OCI-LY7 (cell line): ENCODE measurements around the gene SHISAL1. TPM values are rescaled to one million over a fixed set of nuclear protein-coding genes. Genes with fewer than 3 reads are reported as not detected.

Experiments used
- BruUV-seq: library from RNA; stranded (reverse); fragments of 400-500 nt; replicated peaks from 2 replicates; lab custom pipeline; 2021; lab: Mats Ljungman, UMichigan
- CTCF ChIA-PET: fragments of 300-600 bp; sonication (Branson Sonifier 250); formaldehyde crosslinking; loops from one replicate; lab custom pipeline; 2022; ENCODE audit warnings: antibody characterized with exemption; ENCODE audit not compliant: unreplicated experiment; lab: Charles Lee
- POLR2A ChIA-PET: fragments of 300-600 bp; sonication (Branson Sonifier 250); formaldehyde crosslinking; loops from one replicate; lab custom pipeline; 2022; ENCODE audit warnings: antibody characterized with exemption; lab: Charles Lee
- DNase-seq: peaks from one replicate; pipeline ENCODE4 v3.0.0-alpha.2; 2015; ENCODE audit warnings: low spot score
- H2AFZ ChIP-seq: fragments of 200-600 bp; sonication (generic), shearing (Covaris generic); 2 replicates; pipeline ENCODE4 v1.6.1; 2014; ENCODE audit warnings: mild to moderate bottlenecking, antibody characterized with exemption, low read length, moderate library complexity
- H3K27ac ChIP-seq: fragments of 200-600 bp; sonication (generic); 2 replicates; pipeline ENCODE4 v1.5.1; 2014; ENCODE audit warnings: mixed run types, low read depth, mild to moderate bottlenecking, moderate library complexity, low read length, inconsistent platforms; ENCODE audit not compliant: poor library complexity, severe bottlenecking
- H3K36me3 ChIP-seq: fragments of 200-600 bp; sonication (generic); 2 replicates; pipeline ENCODE4 v1.6.1; 2014; ENCODE audit warnings: mild to moderate bottlenecking, antibody characterized with exemption, low read length, moderate library complexity, mixed read lengths; ENCODE audit not compliant: insufficient read depth
- H3K4me1 ChIP-seq: fragments of 200-600 bp; sonication (generic); 2 replicates; pipeline ENCODE4 v1.5.1; 2014; ENCODE audit warnings: mild to moderate bottlenecking, low read length; ENCODE audit not compliant: insufficient read depth, poor library complexity, severe bottlenecking
- H3K4me2 ChIP-seq: fragments of 200-600 bp; sonication (generic); 2 replicates; pipeline ENCODE4 v1.6.1; 2014; ENCODE audit warnings: mild to moderate bottlenecking, low read length
- H3K4me3 ChIP-seq: fragments of 200-600 bp; sonication (generic); 2 replicates; pipeline ENCODE4 v1.5.1; 2014; ENCODE audit warnings: mild to moderate bottlenecking, low read depth, low read length; ENCODE audit not compliant: poor library complexity, severe bottlenecking
- H3K79me2 ChIP-seq: fragments of 200-600 bp; sonication (generic); 2 replicates; pipeline ENCODE4 v1.6.1; 2016; ENCODE audit warnings: low read depth, mild to moderate bottlenecking, low read length, moderate library complexity, mixed read lengths; ENCODE audit not compliant: insufficient read depth
- H3K9me2 ChIP-seq: fragments of 200-600 bp; sonication (generic); 2 replicates; pipeline ENCODE4 v1.6.1; 2016; ENCODE audit warnings: mild to moderate bottlenecking, low read length, mixed read lengths; ENCODE audit not compliant: insufficient read depth
- H3K9me3 ChIP-seq: fragments of 200-600 bp; sonication (generic); 2 replicates; pipeline ENCODE4 v1.6.1; 2014; ENCODE audit warnings: mild to moderate bottlenecking, mixed run types, low read length, mixed read lengths
- H4K20me1 ChIP-seq: fragments of 200-600 bp; sonication (generic); 2 replicates; pipeline ENCODE4 v1.6.1; 2014; ENCODE audit warnings: mild to moderate bottlenecking, antibody characterized with exemption, low read length, moderate library complexity, mixed read lengths; ENCODE audit not compliant: insufficient read depth
- EZH2phosphoT487 ChIP-seq: fragments of 200-600 bp; sonication (generic); IDR thresholded peaks from 2 replicates; pipeline ENCODE4 v1.6.1; 2018; ENCODE audit warnings: low read depth, borderline replicate concordance, mild to moderate bottlenecking, mixed run types, antibody characterized with exemption, low read length, moderate library complexity, mixed read lengths
- intact Hi-C: fragments of 100-400 bp; cut with micrococcal nuclease; formaldehyde crosslinking; loops from one replicate; pipeline ENCODE4 v1.10.0; 2022; ENCODE audit not compliant: unreplicated experiment
- total RNA-seq, 2 experiments: library from RNA; depleted of rRNA in 1 of 2; stranded (reverse); fragments of >200 nt in 1 of 2; shearing (Covaris generic) in 1 of 2; gene quantifications; 2 replicates each; pipeline ENCODE4 v1.2.3, GENCODE V29; 2014 to 2022
- TF ChIP-seq, protein P1 (sequence below): fragments of 200-600 bp; sonication (generic); conservative IDR thresholded peaks from 2 replicates; pipeline ENCODE4 v1.5.1; 2014; ENCODE audit warnings: mild to moderate bottlenecking, antibody characterized with exemption, low read length, moderate library complexity, mixed read lengths

Gene SHISAL1
- total RNA-seq, 2 experiments from 2014 or later: not detected

DNA sequence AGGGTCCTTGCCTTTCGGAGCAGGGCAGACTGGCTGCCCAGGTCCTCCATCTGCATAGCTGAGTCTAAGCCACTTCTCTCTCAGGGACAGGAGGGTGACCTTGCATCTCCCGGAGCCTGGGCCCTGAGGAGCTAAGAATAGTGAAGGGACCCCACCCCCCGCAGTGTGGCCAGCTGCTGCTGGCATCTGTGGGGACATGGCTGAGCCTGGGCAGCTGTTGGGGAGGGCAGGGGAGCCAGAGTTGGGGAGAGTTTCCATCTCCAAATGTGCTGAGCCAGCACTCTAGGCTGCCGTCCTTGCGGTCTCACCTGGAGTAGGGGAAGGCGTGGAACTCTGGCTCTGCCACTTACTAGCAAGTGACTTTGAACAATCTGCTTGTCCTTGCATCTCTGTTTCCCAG, 34.8 kb upstream of the SHISAL1 start:
- no peak for TF ChIP-seq EZH2phosphoT487
- TF ChIP-seq, protein P1, sequence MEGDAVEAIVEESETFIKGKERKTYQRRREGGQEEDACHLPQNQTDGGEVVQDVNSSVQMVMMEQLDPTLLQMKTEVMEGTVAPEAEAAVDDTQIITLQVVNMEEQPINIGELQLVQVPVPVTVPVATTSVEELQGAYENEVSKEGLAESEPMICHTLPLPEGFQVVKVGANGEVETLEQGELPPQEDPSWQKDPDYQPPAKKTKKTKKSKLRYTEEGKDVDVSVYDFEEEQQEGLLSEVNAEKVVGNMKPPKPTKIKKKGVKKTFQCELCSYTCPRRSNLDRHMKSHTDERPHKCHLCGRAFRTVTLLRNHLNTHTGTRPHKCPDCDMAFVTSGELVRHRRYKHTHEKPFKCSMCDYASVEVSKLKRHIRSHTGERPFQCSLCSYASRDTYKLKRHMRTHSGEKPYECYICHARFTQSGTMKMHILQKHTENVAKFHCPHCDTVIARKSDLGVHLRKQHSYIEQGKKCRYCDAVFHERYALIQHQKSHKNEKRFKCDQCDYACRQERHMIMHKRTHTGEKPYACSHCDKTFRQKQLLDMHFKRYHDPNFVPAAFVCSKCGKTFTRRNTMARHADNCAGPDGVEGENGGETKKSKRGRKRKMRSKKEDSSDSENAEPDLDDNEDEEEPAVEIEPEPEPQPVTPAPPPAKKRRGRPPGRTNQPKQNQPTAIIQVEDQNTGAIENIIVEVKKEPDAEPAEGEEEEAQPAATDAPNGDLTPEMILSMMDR: no peak
- CTCF ChIA-PET: no interaction called here
- Histone ChIP-seq H2AFZ (no peak overlapping the region), H3K4me3 (no peak overlapping the region), H3K36me3 (no peaks in the 10 kb centered on the region), H3K4me2 (no peak overlapping the region), H3K27ac (no peak overlapping the region), H4K20me1 (no peaks in the 10 kb centered on the region), H3K9me2 (no peaks in the 10 kb centered on the region), H3K4me1 (no peaks in the 10 kb centered on the region), H3K79me2 (no peaks in the 10 kb centered on the region), H3K9me3 (no peaks in the 10 kb centered on the region)
- DNase-seq: no peak
- BruUV-seq: no TSS peak
- POLR2A ChIA-PET: no interaction called here
- intact Hi-C loops: no loop called here

DNA sequence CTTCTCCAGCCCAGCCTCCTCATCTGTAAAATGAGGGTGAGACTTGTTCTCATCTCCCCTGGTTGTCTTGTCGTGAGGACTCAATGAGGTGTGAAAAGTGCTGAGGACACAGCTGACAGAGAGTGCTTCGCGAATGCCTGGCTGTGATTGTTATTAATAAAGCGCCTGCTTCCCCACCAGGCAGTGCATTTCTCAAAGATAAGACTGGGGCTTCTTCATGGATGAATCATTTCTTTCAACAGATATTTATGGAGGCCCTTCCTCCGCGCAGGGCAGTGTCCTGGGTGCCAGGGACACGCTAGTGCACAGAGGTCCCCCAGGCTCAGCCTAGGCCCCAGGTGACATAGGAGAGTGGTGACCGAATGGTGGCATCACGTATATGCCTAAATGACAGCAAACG, 34.3 kb upstream of the SHISAL1 start:
- ChIA-PET POLR2A (no interaction called here), CTCF (no interaction called here)
- no peak overlapping the region for H3K27ac ChIP-seq
- no peaks in the 10 kb centered on the region for H4K20me1 ChIP-seq
- H3K9me2 ChIP-seq: no peaks in the 10 kb centered on the region
- no TSS peak for BruUV-seq
- no peak overlapping the region for H2AFZ ChIP-seq
- no peak for DNase-seq
- H3K36me3 ChIP-seq: no peaks in the 10 kb centered on the region
- H3K4me1 ChIP-seq: no peaks in the 10 kb centered on the region
- H3K79me2 ChIP-seq: no peaks in the 10 kb centered on the region
- H3K9me3 ChIP-seq: no peaks in the 10 kb centered on the region
- H3K4me2 ChIP-seq: no peak overlapping the region
- intact Hi-C loops: no loop called here
- TF ChIP-seq, protein P1: no peak
- TF ChIP-seq EZH2phosphoT487: no peak
- no peak overlapping the region for H3K4me3 ChIP-seq

DNA sequence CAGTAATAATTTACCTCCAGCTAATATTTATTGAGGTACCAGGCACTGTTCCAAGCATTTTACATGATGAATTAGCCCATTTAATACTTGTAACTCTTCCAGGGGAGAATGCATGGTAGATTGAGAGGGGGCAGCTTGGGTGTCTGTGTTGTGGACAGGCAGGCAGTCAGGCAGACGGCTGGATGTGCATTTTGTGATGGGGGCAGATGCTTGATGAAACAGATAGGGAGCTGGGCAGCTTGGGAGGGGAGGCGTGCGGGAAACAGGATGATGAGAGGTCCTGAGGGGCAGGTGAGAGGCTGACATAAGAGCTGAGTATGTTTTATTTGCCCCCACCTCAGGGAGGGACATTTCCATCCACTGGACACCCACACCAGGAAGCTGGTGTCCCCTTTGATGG, 33.1 kb upstream of the SHISAL1 start:
- H3K9me3 ChIP-seq: no peaks in the 10 kb centered on the region
- no peak for DNase-seq
- no peak overlapping the region for H2AFZ ChIP-seq
- POLR2A ChIA-PET: interaction anchor here (0.6 kb wide), 1 partner anchor 315 kb away, joined by 3 read pairs; no protein-coding TSS in a partner anchor
- H4K20me1 ChIP-seq: no peaks in the 10 kb centered on the region
- H3K27ac ChIP-seq: no peak overlapping the region
- intact Hi-C loops: no loop called here
- no TSS peak for BruUV-seq
- no peaks in the 10 kb centered on the region for H3K79me2 ChIP-seq
- H3K4me2 ChIP-seq: no peak overlapping the region
- TF ChIP-seq, protein P1: no peak
- no peak for TF ChIP-seq EZH2phosphoT487
- CTCF ChIA-PET: no interaction called here
- no peaks in the 10 kb centered on the region for H3K9me2 ChIP-seq
- H3K4me1 ChIP-seq: no peaks in the 10 kb centered on the region
- H3K4me3 ChIP-seq: no peak overlapping the region
- H3K36me3 ChIP-seq: no peaks in the 10 kb centered on the region
